Measurements from ENCODE around the gene CPVL.
"Not testable (repeated sequence)": the region's sequence is repeated elsewhere in the genome, so short reads cannot be mapped to it uniquely, and the experiment has no call there.

Gene CPVL

GRCh38 chr7:29119538-29119937 is 26.8 kb downstream of the CPVL start:
- Histone ChIP-seq H3K27me3 (ENCODE audit: insufficient read depth, poor library complexity, severe bottlenecking) (no peaks in the 10 kb centered on the region), H3K36me3 (ENCODE audit: low read depth) (no peaks in the 10 kb centered on the region), H3K4me3 (ENCODE audit: severe bottlenecking) (no peak overlapping the region), H3K4me1 (ENCODE audit: insufficient read depth, poor library complexity, severe bottlenecking) (peaks cover 9% of the 10 kb centered on the region), H3K9me3 (ENCODE audit: severe bottlenecking) (no peaks in the 10 kb centered on the region), H3K27ac (ENCODE audit: poor library complexity, severe bottlenecking) (no peak overlapping the region)
- TF ChIP-seq CTCF (IDR thresholded peaks at IDR 0.05; ENCODE audit: poor library complexity, severe bottlenecking) = no peak
- ATAC-seq (ENCODE audit: low read depth) (no peak), DNase-seq (ENCODE audit: low spot score) (no peak)

GRCh38 chr7:29116361-29117200 is 29.8 kb downstream of the CPVL start:
- Histone ChIP-seq H3K9me3 (ENCODE audit: severe bottlenecking) (no peaks in the 10 kb centered on the region), H3K27me3 (ENCODE audit: insufficient read depth, poor library complexity, severe bottlenecking) (no peaks in the 10 kb centered on the region), H3K4me1 (ENCODE audit: insufficient read depth, poor library complexity, severe bottlenecking) (peaks cover 19% of the 10 kb centered on the region), H3K4me3 (ENCODE audit: severe bottlenecking) (no peak overlapping the region), H3K27ac (ENCODE audit: poor library complexity, severe bottlenecking) (no peak overlapping the region), H3K36me3 (ENCODE audit: low read depth) (no peaks in the 10 kb centered on the region)
- DNase-seq (ENCODE audit: low spot score) (no peak), ATAC-seq (ENCODE audit: low read depth) (no peak)
- TF ChIP-seq CTCF (IDR thresholded peaks at IDR 0.05; ENCODE audit: poor library complexity, severe bottlenecking) = no peak

- DNase-seq (ENCODE audit: low spot score) (no peak), ATAC-seq (ENCODE audit: low read depth) (no peak)
- peaks cover 19% of the 10 kb centered on the region for H3K4me1 ChIP-seq (ENCODE audit: insufficient read depth, poor library complexity, severe bottlenecking)
- no peaks in the 10 kb centered on the region for H3K27me3 ChIP-seq (ENCODE audit: insufficient read depth, poor library complexity, severe bottlenecking)
- H3K36me3 ChIP-seq (ENCODE audit: low read depth) = no peaks in the 10 kb centered on the region
- H3K4me3 ChIP-seq (ENCODE audit: severe bottlenecking) = no peak overlapping the region
- TF ChIP-seq CTCF (IDR thresholded peaks at IDR 0.05; ENCODE audit: poor library complexity, severe bottlenecking) = no peak
- no peaks in the 10 kb centered on the region for H3K9me3 ChIP-seq (ENCODE audit: severe bottlenecking)
- no peak overlapping the region for H3K27ac ChIP-seq (ENCODE audit: poor library complexity, severe bottlenecking)
Observed at GRCh38 chr7:29115753-29116152, 30.6 kb downstream of the CPVL start.

GRCh38 chr7:29115130-29115687 is 31.1 kb downstream of the CPVL start:
- Histone ChIP-seq H3K4me3 (ENCODE audit: severe bottlenecking) (no peak overlapping the region), H3K4me1 (ENCODE audit: insufficient read depth, poor library complexity, severe bottlenecking) (peaks cover 20% of the 10 kb centered on the region), H3K27ac (ENCODE audit: poor library complexity, severe bottlenecking) (no peak overlapping the region), H3K36me3 (ENCODE audit: low read depth) (no peaks in the 10 kb centered on the region), H3K9me3 (ENCODE audit: severe bottlenecking) (no peaks in the 10 kb centered on the region), H3K27me3 (ENCODE audit: insufficient read depth, poor library complexity, severe bottlenecking) (no peaks in the 10 kb centered on the region)
- no peak for DNase-seq (ENCODE audit: low spot score)
- no peak for ATAC-seq (ENCODE audit: low read depth)
- no peak for TF ChIP-seq CTCF (IDR thresholded peaks at IDR 0.05; ENCODE audit: poor library complexity, severe bottlenecking)

GRCh38 chr7:29114266-29114665 is 32.1 kb downstream of the CPVL start:
- Histone ChIP-seq H3K4me1 (ENCODE audit: insufficient read depth, poor library complexity, severe bottlenecking) (peaks cover 28% of the 10 kb centered on the region), H3K27ac (ENCODE audit: poor library complexity, severe bottlenecking) (peak overlapping the region; percentile 43)
- H3K27me3 ChIP-seq (ENCODE audit: insufficient read depth, poor library complexity, severe bottlenecking); H3K36me3 ChIP-seq (ENCODE audit: low read depth); H3K4me3 ChIP-seq (ENCODE audit: severe bottlenecking); H3K9me3 ChIP-seq (ENCODE audit: severe bottlenecking); DNase-seq (ENCODE audit: low spot score): not testable (repeated sequence)
- ATAC-seq (ENCODE audit: low read depth) = peak; percentile 83

Data from RWPE2 (cell line).